GM19438 (cell line): ENCODE results near the gene KCNMA1.

Source experiments
- ATAC-seq: cut with Tn5 transposase; IDR thresholded peaks from one replicate; pipeline ENCODE4 v1.9.1; 2021; ENCODE audit warnings: low read depth; ENCODE audit not compliant: unreplicated experiment

The KCNMA1 gene

DNA sequence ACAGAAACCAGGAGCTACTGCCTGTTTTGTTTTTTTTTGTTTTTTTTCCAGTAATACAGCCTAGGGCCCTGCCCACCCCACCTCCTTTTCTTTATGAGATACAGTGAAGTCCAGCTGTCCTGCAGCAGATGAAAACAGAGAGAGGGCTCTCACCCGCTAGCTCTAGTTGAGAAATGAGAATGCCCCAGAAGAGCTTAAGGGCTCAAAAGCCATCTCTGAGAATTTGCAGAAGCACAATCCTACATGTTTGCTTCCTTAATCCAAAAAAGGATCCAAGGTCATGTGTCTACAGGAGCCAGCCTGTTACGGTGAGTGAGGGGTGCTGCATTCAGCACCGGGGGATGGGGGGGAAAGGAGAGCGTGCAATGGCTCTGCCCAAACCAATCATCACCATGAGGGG, 122.7 kb downstream of the KCNMA1 start:
- no peak for ATAC-seq

DNA sequence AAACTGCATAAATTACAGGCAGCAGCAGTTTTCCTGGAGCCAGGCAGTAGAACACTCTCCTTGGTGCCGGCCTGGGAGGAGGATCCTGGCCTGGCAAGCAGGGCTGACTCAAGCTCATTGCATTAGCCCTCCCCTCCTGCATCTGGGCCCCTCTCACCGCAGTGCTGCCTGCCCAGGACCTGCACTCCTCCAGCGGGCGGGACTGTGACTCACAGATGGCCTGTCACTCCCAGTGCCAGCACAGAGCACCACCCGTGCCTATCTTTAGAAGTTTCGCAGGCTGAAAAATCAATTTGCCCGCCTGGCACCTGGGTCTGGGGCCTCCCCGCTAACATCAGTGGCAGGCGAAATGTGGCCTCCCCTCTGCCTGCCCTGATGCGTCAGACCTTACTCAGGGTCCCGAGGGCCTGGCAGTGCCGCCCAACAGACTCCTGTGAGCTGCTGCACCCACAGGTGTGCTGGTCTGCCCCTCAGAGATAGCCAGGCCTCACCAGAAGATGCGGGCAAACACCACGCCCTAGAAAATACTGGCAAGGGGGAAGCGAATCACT, 123.8 kb downstream of the KCNMA1 start:
- ATAC-seq = no peak

DNA sequence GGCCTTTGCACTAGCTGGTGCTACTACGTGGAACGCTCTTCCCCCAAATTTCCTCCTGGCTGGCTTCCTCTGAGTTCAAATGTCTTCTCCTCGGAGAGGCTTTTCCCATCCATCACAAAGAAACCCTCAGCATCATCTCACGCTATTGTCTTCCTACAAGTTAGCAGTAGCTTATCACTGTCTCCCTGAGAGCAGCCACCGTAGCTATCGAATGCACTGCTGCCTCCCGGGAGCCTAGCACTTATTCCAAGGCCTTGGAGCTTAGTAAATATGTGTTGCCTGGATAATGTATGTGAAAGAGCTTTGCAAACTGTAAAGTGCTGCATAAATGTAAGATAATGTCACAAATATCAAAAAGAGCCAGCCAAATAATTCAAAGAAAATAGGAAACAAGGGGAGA, 124.4 kb downstream of the KCNMA1 start:
- ATAC-seq = no peak

DNA sequence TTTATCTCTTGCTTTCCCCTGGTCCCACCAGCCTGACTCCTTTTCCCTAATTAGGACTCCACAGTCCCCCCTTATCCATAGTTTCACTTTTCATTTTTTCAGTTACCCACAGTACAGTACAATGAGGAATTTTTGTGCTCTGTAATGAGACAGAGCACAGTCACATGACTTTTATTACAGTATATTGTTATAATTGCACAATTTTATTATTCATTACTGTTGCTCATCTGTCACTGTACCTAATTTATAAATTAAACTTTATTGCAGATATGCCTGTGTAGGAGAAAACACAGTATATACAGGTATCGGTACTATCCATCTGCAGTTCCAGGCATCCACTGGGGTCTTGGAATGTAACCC, 125.4 kb downstream of the KCNMA1 start:
- ATAC-seq = no peak

DNA sequence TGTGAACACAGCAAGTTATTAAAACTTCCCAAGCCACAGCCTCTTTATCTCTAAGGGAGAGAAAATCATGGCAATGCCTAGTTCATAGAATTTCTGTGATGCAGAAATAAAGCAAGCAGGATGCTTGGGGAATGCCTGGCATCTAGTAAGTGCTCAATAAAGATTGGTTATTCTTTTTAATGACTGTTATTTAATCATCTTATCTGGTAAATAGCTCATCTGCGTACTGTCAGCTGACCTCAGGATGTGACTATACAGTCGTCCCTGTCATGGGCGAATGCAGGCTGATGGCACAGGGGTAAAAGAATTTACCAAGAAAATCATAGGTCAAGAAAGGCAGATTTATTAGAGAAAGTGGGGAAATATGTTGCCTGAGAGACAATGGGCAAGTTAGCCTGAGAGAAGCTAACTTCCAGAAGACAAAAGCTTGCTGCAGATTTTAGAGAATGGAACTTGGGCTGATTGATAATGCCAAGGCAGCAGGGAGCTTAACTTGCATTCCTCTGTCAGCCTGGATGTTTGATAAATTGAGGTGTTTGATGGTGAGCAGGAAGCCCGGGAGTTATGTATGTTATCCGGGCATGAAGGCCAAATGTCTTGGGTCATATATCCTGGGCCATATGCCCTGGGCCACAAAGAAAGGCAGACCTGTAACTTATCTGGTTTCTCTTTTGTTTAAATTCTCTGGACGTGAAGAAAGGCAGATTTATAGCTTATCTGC, 126.0 kb downstream of the KCNMA1 start:
- ATAC-seq = no peak

DNA sequence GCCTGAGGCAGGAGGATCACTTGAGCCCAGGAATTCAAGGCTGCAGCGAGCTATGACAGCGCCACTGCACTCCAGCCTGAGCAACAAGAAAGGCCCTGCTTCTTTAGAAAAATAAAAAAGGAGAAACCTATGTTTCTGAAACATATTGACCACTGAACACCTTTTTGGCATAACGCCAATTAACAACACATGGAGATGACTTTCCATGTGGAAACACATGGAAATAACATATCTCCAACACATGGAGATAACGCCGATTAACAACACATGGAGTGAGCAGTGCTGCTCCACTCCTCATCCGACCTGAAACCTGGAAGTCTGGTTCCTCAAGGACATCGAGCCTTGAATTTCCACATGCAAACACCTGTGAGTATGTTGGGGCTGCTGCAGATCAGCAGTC, 126.9 kb downstream of the KCNMA1 start:
- no peak for ATAC-seq

DNA sequence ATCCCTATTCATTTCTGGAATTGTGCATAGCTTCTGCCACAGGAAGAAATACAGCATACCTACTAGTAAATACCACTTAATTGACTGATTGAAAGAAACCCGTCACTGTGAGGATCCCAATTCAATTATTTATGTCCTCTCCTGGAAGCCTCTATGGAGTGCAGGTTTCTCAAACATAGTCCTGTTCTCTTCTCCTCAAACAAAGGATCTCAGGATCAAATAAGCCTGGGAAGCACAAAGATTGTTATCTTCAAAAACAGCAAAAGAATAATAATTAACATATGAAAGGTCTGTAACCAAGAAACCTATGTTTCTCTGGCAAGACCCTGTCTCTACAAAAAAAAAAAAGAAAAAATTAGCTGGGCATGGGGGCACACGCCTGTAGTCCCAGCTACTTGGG, 127.3 kb downstream of the KCNMA1 start:
- ATAC-seq = no peak

DNA sequence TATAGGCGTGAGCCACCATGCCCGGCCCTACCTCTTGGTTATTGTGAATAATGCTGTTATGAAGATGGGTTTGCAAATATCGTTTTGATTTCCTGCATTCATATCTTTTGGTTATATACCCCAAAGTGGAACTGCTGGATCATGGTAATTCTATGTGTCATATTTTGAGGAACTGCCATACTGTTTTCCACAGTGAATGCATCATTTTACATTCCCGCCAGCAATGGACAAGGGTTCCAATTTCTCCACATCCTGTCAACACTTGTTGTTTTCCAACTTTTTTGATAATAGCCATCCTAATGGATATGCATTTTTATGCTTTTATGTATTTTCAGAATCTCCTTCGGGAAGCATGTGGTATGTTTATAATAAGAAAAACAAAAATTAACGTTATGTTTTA, 128.2 kb downstream of the KCNMA1 start:
- ATAC-seq = no peak

DNA sequence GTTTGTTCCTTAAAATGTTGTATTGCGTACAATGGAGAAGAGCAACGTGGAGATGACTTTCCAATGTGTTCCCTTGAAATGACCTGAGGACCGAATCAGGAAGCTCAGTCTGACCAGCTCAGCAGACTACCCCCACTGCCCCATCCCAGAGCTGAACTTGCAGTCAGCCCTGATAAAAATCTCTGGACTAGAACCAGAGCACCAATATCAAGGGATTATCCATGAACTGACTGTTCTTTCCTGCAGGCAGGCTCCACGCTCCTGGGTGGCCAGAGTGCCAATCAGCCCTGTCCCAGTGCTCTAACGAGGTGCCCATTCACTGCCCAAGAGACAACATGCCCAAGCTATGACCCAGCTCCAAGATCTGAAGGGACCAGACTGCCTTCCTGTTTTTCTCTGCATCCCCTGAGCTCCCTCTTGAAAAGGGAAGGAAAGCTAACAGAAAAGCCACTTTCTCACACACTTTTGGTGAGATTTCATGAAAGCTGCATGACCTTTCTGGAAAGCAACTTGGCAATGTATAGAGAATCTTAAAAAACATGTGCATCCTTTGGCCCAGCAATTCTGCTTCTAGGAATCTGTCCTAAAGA, 130.2 kb downstream of the KCNMA1 start:
- no peak for ATAC-seq

DNA sequence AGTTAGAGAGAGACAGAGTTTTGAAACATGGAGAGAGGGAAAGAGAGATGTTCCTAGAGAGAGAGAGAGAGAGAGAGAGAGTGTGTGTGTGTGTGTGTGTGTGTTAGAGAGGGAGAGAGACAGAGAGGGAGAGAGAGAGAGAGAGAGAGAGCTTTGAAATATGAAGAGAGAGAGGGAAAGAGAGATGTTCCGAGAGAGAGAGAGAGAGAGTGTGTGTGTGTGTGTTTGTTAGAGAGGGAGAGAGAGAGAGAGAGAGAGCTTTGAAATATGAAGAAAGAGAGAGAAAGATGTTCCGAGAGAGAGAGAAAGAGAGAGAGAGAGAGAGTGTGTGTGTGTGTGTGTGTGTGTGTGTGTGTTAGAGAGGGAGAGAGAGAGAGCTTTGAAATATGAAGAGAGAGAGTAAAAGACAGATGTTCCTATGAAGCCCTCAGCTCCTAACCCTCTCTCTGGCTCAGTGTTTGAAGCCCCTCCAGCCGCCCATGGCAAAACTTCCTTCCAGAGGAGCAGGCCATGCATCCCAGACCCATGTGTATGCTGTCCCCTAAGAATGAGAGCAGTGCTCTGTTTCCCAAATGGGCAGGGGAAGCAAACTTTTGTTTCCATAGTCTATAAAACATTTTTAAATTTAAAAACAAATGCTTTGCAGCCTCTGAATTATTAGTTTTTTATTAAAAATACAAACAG, 130.9 kb downstream of the KCNMA1 start:
- ATAC-seq = no peak

DNA sequence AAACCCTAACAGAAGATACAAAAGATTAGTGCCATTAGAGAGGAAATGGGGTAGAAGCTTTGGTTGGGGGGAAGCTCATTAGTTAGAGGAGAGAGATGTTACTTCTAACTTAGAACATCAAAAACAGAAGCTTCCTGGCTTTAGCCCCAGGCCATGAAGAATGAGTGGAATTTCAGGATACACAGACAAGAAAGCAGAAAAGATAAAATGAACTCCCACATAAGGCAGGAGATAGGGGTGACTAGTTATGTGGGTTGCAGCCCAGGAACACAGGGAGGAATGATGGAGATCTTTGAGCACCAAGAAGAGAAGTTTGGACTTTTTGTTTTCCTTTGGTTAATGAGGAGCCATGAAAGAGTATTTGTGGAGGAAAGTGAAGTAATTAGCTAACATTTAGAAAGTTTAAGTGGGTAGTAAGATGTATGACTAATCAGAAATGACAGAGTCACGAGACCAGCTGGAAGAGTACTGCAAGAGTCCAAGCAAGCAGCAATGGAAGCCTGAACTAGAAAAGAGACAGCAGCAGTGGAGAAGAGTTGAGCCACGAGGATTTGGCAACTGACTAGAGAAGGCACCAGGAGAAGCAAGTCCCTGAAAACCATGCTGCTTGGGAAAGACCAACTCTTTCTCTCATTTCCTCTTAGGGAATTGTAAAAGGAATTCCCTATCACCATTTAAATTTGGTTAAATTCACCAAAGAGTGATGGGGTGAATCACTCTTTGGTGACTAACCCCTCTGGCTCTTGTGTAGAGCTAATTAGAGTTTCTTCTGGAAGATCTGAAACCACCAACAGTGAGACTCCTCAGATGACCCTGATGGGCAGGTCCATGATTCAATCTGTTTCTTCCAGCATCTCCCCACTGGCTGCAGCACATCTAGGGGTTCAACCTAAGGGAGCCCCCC, 131.9 kb downstream of the KCNMA1 start:
- no peak for ATAC-seq

DNA sequence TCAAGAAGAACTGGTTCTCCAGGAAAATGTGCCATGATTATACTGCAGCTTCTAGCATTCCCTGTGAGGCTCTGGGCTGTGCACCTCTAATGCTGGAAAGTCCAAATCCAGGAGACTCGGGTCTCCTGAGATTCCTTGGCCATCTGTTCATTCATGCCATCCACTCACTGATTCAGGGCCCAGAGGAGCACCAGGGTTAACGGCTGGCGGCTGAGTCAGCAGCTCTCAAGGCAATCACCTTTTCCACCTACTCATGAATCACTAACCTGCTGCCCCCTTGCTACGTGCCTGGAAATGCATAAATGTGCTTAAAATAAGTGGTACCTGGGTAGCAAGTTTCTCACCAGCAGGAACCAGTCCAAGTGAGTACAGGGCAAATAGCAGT, 132.7 kb downstream of the KCNMA1 start:
- ATAC-seq = no peak

DNA sequence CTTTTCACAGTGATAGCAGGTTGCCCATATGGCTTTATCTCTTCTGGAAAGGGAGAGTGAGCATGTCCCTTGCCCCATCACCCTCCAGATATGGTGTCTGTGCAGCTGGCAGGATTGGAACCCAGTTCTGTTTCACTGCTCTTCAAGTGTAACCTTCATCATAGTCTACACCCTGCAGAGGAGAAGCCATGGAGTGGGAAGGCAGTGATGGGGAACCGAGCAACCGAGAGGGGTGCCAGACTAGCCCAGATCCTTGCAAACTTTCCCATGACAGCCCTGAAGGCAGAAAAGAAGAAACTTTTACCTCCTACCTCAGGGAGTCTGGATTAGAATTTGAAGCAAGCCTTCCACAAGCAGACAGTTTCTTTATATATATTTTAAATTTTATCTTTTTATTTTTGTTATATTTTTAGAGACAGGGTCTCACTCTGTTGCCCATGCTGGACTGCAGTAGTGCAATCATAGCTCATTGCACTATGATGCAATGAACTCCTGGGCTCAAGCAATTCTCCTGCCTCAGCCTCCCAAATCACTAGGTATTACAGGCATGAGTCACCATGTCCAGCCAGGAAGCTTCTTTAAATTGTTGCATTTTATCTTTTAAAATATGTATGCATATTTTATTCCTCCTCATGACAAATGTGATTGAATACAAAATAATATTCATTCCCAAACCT, 133.3 kb downstream of the KCNMA1 start:
- no peak for ATAC-seq

DNA sequence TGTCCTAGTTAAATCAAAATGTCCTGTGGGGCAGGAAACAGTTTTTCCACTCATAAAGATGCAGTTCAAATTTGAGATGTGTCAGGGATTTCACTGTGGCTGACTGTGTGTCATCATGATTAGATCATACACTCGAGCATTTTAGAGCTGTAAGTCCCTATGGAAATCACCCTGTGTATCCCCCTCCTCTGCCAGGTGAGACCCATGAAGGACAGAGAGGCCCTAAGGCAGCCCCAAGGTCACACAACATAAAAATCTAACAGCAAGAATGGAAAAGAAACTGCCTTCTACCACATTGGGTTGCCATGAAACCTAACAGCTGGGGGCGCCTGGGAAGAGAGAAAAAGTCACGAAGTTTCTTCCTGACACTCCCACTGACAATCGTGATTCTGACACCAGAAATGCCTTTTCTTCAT, 135.8 kb downstream of the KCNMA1 start:
- ATAC-seq = no peak

DNA sequence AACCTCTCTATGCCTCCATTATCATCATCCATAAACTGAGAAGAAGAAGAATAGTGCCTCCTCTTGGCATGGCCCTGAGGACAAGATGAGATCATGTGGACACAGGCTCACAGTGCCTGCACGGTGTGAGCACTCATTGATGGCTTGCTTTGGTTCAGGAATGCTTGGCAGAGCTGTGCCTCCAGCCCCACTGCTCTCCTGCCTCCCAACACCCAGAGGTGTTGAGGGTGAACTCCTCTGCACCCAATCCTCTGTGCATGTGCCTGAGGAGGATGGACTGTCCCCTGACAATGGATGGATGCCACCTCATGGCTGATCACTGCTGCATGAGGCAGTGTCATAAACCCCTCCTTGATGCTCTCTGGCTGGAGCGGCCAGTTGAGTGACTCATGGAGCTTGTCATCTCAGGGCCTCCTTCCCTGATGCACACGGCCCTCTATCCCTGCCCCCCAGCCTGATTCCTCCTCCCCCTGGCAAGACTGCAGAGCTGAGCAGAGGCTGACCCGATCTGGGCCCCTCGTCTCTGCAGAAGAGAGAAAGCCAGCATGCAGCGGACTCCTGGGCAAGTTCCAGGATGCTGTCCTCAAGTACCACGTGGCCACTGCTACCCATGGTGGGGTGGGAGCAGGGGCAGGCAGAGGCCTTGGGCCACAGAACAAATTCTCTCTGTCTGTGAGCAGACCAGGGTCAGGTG, 136.3 kb downstream of the KCNMA1 start:
- ATAC-seq = no peak

DNA sequence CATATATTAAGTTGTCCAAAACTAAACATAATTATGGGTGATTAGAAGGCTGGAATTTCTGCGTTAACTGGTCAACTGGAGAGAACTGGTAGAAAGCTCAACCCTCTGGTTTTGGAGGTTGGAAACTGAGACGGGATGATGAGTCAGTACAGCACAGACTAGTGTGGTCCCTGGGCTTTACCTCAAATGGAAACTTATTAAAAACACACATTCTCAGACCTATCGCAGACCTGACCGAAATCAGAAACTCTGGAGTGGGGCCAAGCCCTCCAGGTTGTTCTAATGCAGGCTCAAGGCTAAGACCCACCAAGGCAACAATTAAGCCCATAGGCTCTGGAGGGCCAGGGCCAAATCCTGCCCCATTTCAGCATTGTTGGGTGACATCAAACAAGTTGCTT, 136.9 kb downstream of the KCNMA1 start:
- ATAC-seq = peak; percentile 88

DNA sequence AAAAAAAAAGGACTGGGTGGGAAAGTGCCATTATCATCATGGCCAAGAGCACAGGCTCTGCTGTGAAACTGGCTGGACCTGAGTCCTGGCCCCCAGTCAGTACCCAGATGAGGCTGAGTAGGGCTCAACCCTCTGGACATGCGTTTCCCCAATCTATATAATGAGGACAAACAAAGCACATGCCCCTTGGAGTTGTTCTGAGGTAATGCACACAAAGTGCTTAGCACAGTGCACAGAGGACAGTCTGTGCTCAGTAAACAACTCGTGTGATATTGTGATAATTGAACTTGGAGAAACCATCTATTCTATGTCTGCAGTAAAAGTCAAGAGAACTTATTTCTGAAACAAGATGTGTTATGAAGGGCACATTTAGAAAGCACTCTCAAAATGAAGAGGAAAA, 138.8 kb downstream of the KCNMA1 start:
- ATAC-seq = no peak

DNA sequence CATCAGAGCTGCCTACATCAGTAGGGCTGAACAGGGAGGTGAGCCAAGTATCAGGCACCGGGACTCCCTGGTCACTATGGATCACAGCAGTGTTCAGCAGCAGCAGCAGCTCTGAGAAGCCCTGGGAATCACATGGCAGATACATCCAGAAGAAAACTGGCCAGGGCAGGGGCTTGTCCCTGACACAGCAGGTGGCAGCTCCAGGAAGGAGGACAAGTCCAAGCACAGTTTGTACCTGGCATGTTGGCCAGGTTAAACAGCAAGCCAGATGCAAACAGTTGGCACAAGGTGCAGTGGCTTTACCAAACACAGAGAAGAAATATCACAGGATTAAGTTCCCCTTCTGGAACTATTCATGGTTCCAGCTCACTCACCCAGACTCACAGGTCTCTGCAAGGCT, 139.4 kb downstream of the KCNMA1 start:
- no peak for ATAC-seq

DNA sequence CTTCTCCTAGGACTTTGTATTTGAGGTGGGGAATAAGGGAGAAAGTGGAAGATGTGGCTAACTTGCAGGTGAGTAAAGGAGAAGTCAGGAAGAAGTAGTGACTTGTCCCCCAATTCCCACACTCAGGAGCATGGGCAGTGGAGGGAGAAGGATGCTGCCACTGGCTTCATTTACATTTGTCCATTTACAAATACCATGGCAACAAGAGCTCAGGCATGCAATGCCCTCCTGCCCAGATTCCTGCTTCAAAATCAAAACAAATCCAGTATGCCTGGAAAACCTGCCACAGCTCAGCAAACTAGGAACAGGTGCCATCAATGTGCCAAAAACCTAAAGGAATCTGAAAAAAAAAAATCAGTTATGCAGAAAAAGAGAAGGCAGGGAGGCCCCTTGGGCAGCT, 139.9 kb downstream of the KCNMA1 start:
- ATAC-seq = no peak

DNA sequence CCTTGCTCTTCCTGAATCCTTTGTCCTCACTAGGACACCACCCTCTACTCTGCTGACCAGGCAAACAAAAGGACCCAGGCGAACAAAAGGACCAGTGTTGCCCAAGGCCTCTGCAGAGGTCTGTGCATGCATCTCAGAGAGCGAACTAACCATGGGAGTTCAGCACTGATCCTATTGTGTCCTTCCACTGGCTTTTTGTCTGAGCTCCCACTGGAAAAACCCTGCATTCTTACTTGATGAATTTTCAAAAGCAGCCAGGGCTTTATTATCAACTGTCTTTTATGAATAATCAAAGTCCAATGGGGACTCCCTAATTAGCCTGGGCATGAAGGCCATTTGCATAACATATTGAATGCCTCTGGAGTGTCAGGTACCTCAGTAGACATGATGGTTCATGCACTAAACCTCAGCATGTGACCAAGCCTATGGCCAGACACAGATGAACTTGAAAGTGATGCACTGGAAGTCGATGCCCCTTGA, 140.6 kb downstream of the KCNMA1 start:
- ATAC-seq = no peak
